Esophagus (tissue), 2 donors: ENCODE results near the gene UCHL1. TPM values are rescaled to one million over a fixed set of nuclear protein-coding genes. Genes with fewer than 3 reads are reported as not detected.
"Not testable (repeated sequence)": the region's sequence is repeated elsewhere in the genome, so short reads cannot be mapped to it uniquely, and the experiment has no call there.

Experiments
- H3K27ac ChIP-seq, 2 donors: one replicate each; pipeline ENCODE4 v1.5.1; 2013; ENCODE audit warnings: low read depth in 2 of 2, mild to moderate bottlenecking in 2 of 2, inconsistent platforms in 1 of 2, low read length in 1 of 2, moderate library complexity in 1 of 2
- H3K27me3 ChIP-seq, 2 donors: one replicate each; pipeline ENCODE4 v1.6.1; 2013; ENCODE audit warnings: low read length in 2 of 2, control low read depth in 1 of 2, mild to moderate bottlenecking in 1 of 2; ENCODE audit not compliant: insufficient read depth in 2 of 2, control insufficient read depth in 1 of 2
- H3K36me3 ChIP-seq, 2 donors: one replicate each; pipeline ENCODE4 v1.6.1; 2013; ENCODE audit warnings: low read length in 1 of 2; ENCODE audit not compliant: control insufficient read depth in 2 of 2, insufficient read depth in 2 of 2
- H3K4me1 ChIP-seq, 2 donors: one replicate each; pipeline ENCODE4 v1.6.1; 2013; ENCODE audit warnings: low read length in 1 of 2; ENCODE audit not compliant: control insufficient read depth in 2 of 2, insufficient read depth in 2 of 2
- H3K4me3 ChIP-seq, 2 donors: one replicate each; pipeline ENCODE4 v1.5.1; 2013; ENCODE audit warnings: low read length in 2 of 2, mild to moderate bottlenecking in 2 of 2, low read depth in 1 of 2, moderate library complexity in 1 of 2
- H3K9me3 ChIP-seq, 2 donors: one replicate each; pipeline ENCODE4 v1.6.1; 2013; ENCODE audit warnings: mild to moderate bottlenecking in 2 of 2, low read depth in 1 of 2, low read length in 1 of 2, moderate library complexity in 1 of 2; ENCODE audit not compliant: control insufficient read depth in 2 of 2, insufficient read depth in 1 of 2
- WGBS, 2 donors: extraction: QIAGEN DNeasy Blood & Tissue Kit; methylation state at CpG; one replicate each; pipeline ENCODE4 v1.1.7; 2013; 5-methylcytosine and 5-hydroxymethylcytosine counted together
- polyA plus RNA-seq, 2 donors: library from polyadenylated mRNA; stranded (reverse); fragments of 200-250 nt; gene quantifications; one replicate each; pipeline ENCODE4 v1.2.3, GENCODE V29; 2013
- donor health status: healthy with polysubstance abuse.
- donor health status: Bipolar disorder and iron deficiency.

The UCHL1 gene
- polyA plus RNA-seq, 2 donors: 1.7 to 2.2 TPM

DNA sequence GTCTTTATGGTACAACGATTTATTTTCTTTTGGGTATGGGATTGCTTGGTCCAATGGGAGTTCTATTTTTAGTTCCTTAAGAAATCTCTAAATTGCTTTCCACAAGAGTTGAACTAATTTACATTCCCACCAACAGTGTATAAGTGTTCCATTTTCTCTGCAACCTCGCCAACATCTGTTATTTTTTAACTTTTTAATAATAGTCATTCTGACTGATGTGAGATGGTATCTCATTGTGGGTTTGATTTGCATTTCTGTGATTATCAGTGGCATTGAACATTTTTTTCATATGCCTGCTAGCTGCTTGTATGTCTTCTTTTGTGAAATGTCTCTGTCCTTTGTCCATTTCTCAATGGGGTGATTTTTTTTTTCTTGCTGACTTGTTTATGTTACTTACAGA, 42.8 kb downstream of the UCHL1 start:
- Histone ChIP-seq H3K4me3 (no peak overlapping the region), H3K27ac (no peak overlapping the region), H3K9me3 (peaks cover 0 to 3% of the 10 kb centered on the region in 2 donors), H3K27me3 (no peaks in the 10 kb centered on the region), H3K4me1 (no peaks in the 10 kb centered on the region), H3K36me3 (no peaks in the 10 kb centered on the region)
- WGBS, 2 donors: 68 to 81% methylated on average over 2 of the region's 2 CpGs

- H3K27me3 ChIP-seq: no peaks in the 10 kb centered on the region
- no peaks in the 10 kb centered on the region for H3K4me1 ChIP-seq
- H3K4me3 ChIP-seq: no peak overlapping the region
- H3K27ac ChIP-seq: no peak overlapping the region
- H3K9me3 ChIP-seq: no peaks in the 10 kb centered on the region
- H3K36me3 ChIP-seq: no peaks in the 10 kb centered on the region
- WGBS, 2 donors: 82 to 85% methylated on average over 4 of the region's 4 CpGs
Measured at GRCh38 chr4:41301137-41301536, 44.4 kb downstream of the UCHL1 start.

DNA sequence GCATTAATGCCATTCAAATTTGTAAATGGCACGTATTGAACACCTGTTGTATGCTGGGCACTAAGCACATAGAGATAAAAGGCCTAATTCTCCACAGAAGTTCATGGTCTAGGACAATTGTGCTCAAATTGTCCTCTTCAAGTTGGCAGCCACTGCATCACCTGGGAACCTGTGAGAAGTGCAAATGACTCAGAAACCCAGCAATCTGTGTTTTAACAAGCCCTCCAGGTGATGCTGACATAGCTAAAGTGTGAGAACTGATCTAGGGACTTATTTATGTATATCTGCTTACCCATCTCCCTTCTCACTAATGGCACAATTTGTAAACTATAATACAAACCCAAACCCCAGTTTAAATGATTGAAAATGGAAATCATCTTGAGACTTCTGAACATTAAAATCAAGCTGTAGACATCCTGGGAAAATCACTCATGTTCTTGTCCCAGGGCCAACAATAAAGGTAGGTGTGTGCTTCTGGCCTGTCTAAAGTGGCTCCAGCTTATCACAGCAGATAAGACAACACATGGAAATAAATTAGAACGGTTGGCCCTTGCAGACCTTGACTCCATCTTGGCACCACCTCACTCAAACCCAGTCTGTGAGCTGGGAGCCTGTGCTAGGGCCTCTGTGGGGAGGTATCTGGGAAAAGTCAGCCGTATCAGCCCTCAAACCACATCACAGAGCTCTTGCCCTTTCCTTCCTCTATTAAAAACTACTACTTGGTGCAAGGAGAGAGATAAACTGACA, 46.8 kb downstream of the UCHL1 start:
- no peaks in the 10 kb centered on the region for H3K27me3 ChIP-seq
- no peaks in the 10 kb centered on the region for H3K4me1 ChIP-seq
- H3K9me3 ChIP-seq: no peaks in the 10 kb centered on the region
- H3K36me3 ChIP-seq: no peaks in the 10 kb centered on the region
- H3K27ac ChIP-seq: no peak overlapping the region
- 66 to 75% methylated on average over 3 of the region's 3 CpGs for WGBS, 2 donors
- H3K4me3 ChIP-seq: no peak overlapping the region

GRCh38 chr4:41304221-41304620, 47.5 kb downstream of the UCHL1 start:
- no peaks in the 10 kb centered on the region for H3K36me3 ChIP-seq
- no peaks in the 10 kb centered on the region for H3K4me1 ChIP-seq
- H3K27ac ChIP-seq: no peak overlapping the region
- H3K27me3 ChIP-seq: no peaks in the 10 kb centered on the region
- no peaks in the 10 kb centered on the region for H3K9me3 ChIP-seq
- WGBS, 2 donors: 60 to 75% methylated on average over 5 of the region's 5 CpGs
- no peak overlapping the region for H3K4me3 ChIP-seq

- Histone ChIP-seq H3K36me3 (no peaks in the 10 kb centered on the region), H3K9me3 (peaks cover 0 to under 1% of the 10 kb centered on the region in 2 donors), H3K27me3 (no peaks in the 10 kb centered on the region), H3K27ac (no peak overlapping the region), H3K4me1 (no peaks in the 10 kb centered on the region), H3K4me3 (no peak overlapping the region)
- WGBS, 2 donors: 82 to 89% methylated on average over 3 of the region's 3 CpGs
Measured at GRCh38 chr4:41305476-41305875, 48.7 kb downstream of the UCHL1 start.

- H3K4me3 ChIP-seq: no peak overlapping the region
- no peaks in the 10 kb centered on the region for H3K27me3 ChIP-seq
- H3K36me3 ChIP-seq: no peaks in the 10 kb centered on the region
- H3K27ac ChIP-seq: no peak overlapping the region
- H3K9me3 ChIP-seq: peaks cover 0 to 3% of the 10 kb centered on the region in 2 donors
- WGBS, 2 donors: 66 to 74% methylated on average over 1 of the region's 1 CpG
- H3K4me1 ChIP-seq: no peaks in the 10 kb centered on the region
Measured at GRCh38 chr4:41307638-41308037, 50.9 kb downstream of the UCHL1 start.

- 57 to 70% methylated on average over 2 of the region's 2 CpGs for WGBS, 2 donors
Measured at GRCh38 chr4:41308398-41308797, 51.7 kb downstream of the UCHL1 start.

DNA sequence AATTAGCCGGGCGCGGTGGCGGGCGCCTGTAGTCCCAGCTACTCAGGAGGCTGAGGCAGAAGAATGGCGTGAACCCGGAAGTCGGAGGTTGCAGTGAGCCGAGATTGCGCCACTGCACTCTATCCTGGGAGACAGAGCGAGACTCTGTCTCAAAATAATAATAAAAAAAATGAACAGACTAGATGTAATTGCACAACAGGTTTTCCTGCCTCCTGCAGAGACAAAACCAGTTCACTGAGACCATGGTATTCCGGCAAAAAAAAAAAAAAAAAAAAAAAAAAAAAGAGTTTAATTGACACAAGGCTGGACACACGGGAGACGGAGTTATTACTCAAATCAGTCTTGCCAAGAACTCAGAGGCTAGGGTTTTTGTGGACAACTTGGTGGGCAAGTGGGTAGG, 58.7 kb downstream of the UCHL1 start:
- not testable (repeated sequence) for H3K36me3 ChIP-seq, H3K27ac ChIP-seq, H3K9me3 ChIP-seq, H3K4me3 ChIP-seq, H3K27me3 ChIP-seq, H3K4me1 ChIP-seq
- 96 to 97% methylated on average over 14 of the region's 14 CpGs for WGBS, 2 donors

More at GRCh38 chr4:41308398-41308797, 51.7 kb downstream of the UCHL1 start:
- peaks cover 0 to 3% of the 10 kb centered on the region in 2 donors for H3K9me3 ChIP-seq
- H3K27ac ChIP-seq: no peak overlapping the region
- H3K27me3 ChIP-seq: no peaks in the 10 kb centered on the region
- no peak overlapping the region for H3K4me3 ChIP-seq
- H3K36me3 ChIP-seq: no peaks in the 10 kb centered on the region
- H3K4me1 ChIP-seq: no peaks in the 10 kb centered on the region

DNA sequence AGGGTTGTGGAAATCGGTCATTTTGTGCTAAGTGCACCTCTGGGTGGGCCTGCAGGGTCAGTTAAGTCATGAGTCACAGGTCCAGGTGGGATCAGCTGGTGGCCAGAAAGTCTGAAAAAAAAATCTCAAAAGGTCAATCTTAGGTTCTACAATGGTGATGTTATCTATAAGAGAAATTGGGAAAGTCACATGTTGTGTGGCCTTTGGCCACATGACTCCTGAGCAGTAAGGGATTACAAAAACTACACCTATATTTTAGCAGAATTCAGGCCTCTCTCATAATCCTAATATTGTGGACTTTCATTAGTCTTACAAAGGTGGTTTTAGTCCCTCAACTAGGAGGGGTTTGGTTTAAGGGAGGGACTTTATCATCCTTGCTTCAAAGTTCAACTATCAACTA, 59.1 kb downstream of the UCHL1 start:
- Histone ChIP-seq H3K9me3 (peaks cover 0 to 3% of the 10 kb centered on the region in 2 donors), H3K27me3 (no peaks in the 10 kb centered on the region), H3K4me3 (no peak overlapping the region), H3K4me1 (no peaks in the 10 kb centered on the region), H3K36me3 (no peaks in the 10 kb centered on the region), H3K27ac (no peak overlapping the region)
- WGBS, 2 donors: 93 to 95% methylated on average over 1 of the region's 1 CpG
